GM10847 (cell line): ENCODE data around the gene PIAS1.

Experiments
- POLR2A ChIP-seq: IDR thresholded peaks from 2 replicates; pipeline ENCODE4 v1.6.1; 2011; ENCODE audit not compliant: insufficient read length; ENCODE audit errors: extremely low read depth

Gene PIAS1

DNA sequence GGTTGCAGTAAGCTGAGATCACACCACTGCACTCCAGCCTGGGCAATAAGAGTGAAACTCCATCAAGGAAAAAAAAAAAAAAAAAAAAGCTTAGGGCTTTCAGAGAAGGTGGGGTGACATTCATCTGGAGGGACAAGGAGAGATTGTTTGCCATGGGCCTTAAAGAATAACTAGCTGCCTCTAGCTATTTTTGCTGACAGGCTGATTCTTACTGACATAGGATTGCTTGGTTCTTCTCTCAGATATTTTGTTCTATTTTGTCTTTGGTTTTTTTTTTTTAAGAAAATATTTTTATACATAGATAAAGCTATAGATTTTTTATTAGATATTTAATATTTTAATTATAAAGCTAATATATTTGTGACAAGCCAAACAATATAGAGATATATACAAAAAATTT, 24.2 kb upstream of the PIAS1 start:
- no peak for TF ChIP-seq POLR2A

DNA sequence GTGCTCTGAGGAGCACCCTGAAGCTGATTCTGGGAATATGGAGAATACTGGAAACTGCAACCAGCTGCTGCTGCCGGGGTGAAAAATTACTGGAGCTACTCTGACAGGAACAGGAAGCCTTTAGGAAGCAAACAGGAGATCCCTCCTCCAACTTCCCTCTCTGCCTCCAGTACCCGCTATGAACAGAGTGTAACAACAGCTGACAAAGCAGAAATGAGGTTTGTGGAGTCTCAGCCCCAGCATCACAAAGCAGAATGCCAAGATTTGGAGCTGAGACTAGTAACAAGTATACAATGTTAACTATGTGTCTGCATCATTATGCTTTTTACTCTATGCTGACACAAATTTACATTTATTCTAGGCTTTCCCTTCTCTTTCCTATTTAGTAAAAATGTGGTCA, 22.7 kb upstream of the PIAS1 start:
- TF ChIP-seq POLR2A: no peak

DNA sequence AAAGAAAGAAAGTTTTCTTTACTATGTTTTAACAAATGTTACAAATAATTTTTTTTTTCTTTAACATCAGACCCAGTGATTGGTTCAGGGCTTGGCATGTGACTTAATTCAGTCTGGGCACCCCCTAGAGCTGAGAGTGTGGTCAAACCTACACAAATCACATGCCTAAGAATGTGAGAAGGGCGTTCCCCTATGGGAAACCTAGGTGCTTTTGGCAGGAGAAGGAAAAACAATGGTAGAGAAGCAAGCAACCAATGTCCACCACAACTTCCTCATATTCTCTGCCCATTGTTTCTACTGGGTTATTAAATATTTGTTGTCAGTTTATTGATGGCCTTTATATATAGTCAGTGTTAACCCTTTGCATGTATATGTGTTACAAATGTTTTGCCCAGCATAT, 21.4 kb upstream of the PIAS1 start:
- no peak for TF ChIP-seq POLR2A

DNA sequence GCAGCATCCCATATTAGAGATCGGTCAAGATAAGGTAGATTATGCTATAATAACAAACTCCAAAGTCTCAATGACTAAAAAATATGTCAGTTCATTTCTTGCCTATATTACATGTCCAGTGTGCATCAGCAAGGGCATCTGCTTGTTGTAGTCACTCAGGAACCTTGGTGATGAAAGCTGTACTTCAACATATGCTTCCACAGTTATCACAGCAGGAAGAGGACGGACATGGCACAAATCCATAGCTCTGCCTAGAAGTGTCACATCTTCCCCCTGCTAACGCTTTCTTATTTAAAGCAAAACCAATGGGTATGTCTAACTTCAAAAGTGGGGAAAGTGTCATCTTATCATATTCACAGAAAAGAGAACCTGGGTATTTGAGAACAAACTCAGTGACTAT, 20.0 kb upstream of the PIAS1 start:
- TF ChIP-seq POLR2A: no peak

DNA sequence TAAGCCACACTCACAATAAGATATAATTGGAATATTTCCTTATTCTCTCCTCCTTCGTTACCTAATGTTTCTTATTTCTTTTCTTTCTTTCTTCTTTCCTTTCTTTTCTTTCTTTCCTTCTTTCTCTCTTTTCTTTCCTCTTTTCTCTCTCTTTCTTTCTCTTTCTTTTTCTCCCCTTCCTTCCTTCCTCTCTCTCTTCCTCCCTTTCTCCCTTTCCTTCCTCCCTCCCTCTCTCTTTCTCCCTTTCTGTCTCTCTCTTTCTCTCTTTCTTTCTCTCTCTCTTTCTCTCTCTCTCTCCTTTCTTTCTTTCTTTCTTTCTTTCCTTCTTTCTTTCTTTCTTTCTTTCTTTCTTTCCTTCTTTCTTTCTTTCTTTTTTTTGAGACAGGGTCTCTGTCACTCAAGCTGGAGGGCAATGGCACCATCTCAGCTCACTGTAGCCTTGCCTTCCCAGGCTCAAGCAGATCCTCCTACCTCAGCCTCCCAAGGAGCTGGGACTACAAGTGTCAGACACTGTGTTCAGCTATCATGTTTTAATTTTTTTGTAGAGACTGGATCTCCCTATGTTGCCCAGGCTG, 19.3 kb upstream of the PIAS1 start:
- no peak for TF ChIP-seq POLR2A

DNA sequence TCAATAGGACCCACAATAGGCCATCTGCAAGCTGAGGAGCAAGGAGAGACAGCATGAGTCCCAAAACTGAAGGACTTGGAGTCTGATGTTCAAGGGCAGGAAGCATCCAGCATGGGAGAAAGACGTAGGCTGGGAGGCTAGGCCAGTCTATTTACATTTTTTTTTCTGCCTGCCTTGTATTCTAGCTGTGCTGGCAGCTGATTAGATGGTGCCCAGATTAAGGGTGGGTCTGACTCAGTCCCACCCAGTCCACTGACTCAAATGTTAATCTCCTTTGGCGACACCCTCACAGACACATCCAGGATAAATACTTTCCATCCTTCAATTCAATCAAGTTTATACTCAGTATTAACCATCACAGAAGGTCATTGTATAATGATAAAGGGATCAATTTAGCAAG, 15.9 kb upstream of the PIAS1 start:
- no peak for TF ChIP-seq POLR2A

DNA sequence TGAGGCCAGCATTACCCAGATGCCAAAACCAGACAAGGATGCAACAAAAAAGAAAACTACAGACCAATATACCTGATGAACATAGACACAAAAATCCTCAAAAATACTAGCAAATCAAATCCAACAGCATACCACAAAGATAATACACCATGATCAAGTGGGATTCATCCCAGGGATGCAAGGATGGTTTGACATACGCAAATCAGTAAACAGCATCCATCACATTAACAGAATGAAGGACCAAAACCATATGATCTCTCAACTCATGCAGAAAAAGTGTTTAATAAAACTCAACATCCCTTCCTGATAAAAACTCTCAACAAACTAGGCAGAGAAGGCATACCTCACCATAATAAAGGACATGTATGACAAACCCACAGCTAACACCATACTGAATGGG, 14.0 kb upstream of the PIAS1 start:
- no peak for TF ChIP-seq POLR2A

DNA sequence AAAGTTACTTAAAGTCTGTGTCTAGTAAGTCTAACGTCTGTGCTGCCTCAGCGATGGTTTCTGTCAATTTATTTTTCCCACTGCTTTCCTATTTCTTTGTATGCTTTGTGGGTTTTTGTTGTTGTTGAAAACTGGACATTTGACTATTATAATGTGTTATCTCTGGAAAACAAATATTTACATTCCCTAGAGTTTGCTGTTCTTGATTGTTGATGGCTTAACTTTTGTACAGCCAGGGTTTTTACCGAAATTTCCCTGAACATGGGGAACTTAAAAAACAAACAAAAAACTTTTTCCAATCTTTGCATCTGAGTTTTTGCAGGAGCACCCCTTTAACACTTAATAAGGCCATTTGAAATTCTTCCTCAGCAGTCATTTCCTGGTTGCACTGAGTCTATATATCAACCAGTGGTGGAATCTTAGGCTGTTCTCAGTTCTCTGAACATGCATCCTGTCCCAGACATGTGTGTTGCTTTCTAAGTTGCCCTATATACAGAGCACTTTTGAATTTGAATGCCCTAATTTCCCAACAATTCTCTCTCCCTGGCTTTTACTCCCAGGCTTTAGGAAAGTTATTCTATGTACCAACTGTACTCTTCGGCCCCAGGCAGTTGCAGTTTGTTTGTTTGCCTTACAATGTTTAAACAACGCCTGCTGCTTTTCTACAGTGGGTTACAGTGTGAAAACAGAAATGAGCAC, 11.8 kb upstream of the PIAS1 start:
- TF ChIP-seq POLR2A: no peak

DNA sequence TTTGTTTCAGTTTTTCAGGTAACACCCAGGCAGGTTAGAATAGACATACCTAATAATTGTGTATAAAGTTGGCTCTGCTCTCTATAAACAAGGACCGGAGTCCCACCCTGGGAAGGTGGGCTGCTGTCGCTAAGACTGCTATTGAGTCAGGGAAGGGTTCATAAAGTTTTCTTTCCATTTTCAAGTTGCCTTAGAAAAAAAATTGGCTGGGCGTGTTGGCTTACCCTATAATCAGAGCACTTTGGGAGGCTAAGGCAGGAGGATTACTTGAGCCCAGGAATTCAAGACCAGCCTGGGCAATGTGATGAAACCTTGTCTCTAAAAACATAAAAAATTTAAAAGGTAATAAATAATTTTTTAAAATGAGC, 11.3 kb upstream of the PIAS1 start:
- no peak for TF ChIP-seq POLR2A

DNA sequence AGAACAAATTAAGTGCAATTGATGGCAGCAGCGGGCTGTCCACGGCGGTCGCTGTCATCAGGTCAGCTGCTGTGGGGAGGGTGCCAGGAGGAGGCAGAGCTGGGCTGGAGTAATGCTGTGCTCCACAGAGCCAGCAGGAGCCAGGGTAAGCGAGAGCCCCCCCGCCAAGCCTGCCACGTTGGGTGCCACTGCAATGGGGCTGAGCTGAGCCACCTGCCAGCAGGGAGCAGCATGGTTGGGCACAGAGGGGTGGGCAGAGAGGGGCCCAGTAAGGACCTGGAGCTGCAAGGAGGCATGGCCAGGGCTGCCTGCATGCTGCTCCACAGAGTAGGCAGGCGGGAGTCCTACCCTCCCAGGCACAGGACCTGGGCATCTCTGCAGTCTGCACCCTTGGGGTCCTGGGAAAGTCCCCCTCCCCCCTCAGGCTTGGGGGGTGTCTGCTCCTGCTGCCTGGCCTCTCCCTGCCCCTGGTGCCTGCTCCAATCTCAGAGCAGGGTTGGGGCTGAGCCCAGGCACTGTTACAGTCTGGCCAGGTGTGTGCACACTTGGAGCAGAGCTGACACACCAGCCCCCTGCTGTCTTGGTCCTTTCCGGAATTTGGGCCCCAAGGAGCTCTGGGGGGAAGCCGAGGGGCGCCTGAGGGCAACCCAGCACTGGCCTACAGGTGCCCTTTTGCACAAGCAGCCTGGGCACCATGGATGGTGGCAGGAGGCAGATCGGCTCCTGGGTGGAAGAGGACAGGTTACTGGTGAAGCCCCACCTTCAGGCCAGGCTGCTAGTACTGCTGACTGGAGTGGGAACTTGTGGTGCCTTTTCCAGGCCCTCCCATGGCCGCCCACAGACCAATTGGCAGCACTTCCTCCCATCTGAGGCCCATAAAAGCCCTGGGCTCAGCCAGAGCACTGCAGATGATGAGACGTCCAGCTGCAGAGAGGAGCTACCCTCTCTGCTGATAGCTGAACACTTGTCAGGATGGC, 8.5 kb upstream of the PIAS1 start:
- TF ChIP-seq POLR2A: no peak

DNA sequence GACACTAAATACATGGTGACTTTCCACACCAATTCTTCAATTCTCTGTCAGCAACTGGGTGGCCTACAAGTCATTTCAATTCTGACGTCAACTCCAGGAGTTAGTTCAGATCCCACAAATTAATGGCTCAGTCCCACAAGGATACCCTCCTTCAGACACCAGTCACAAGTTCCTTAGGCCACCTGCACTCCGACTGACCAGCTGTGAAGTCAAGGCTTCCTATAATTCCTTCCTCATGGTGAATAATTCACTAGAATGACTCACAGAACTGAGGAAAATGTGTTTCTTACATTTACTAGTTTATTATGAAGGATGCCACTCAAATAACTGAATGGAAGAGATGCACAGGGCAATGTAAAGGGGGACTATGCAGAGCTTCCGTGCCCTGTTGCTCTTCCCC, 6.3 kb upstream of the PIAS1 start:
- TF ChIP-seq POLR2A: no peak

DNA sequence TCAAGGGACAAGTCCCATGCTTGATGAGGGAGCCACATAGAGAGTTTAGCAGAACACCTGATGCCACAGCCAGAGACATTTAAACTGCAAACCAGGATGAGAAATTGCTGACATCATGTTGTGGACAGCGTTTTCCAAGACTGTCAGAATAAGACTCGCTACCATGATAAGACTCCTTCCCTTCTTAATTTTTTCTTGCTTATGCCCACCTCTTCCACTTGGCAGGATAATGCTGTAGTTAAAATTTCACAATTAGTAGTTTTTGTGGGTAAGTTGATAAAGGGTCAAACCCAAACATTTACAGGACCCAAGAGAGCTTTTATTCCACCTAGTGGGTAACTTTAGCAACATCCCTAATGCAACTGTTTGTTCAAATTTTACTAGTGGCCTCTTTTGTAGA, 3.0 kb upstream of the PIAS1 start:
- no peak for TF ChIP-seq POLR2A

DNA sequence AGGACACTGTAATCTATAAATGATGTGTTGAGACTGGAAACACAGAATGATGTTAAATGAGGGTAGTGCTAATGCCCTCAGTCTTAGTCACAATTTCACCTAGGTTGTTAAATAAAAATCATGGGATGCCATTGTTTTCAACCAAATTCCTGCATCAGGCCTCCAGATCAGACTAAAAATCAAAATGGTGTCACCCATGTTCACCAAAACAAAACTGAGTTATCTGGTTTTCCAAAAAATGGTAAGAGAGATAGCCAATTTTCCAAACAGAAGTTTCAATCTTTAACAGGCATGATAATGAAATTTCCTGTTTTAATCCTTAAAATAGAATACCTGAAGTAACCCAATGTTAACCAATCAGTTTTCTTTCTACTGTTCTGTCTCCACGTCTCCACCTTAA, 2.2 kb upstream of the PIAS1 start:
- TF ChIP-seq POLR2A: no peak

DNA sequence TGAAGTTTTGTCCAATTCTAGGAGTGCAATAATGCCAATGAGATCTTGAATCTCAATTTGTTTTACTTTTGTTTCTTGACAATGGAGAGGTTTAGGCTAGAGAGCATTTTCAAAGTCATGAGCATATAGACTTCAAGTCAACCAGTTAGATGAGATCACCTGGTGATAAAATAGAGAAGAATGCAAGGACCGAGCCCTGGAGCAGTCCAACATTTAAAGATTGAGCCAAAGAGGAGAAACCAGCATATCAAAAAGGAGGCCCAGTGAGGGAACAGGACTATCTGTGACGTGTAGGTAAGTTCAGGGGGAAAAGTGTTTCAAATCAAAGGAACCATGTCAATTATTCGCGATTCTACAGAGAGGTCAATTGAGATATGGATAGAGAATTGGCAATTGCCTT, 1.7 kb upstream of the PIAS1 start:
- no peak for TF ChIP-seq POLR2A

DNA sequence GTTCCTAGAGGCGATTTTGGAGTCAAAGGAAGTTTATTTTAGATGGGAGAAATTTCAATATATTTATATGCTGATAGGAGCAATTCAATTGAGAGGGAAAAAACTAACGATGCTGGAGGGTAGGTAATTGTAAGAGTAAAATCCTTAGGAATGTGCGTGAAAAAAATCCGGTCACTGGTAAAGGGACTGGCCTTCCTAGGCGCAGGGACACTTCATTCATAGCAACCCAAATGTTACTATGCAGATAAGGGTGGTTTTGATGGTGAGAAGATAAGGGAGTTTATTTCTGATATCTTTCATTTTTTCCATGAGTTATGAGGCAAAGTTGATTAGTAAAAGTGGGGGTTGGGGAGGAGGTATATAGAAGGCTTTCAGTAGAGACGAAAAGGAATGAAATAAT, 1.1 kb upstream of the PIAS1 start:
- TF ChIP-seq POLR2A: no peak

DNA sequence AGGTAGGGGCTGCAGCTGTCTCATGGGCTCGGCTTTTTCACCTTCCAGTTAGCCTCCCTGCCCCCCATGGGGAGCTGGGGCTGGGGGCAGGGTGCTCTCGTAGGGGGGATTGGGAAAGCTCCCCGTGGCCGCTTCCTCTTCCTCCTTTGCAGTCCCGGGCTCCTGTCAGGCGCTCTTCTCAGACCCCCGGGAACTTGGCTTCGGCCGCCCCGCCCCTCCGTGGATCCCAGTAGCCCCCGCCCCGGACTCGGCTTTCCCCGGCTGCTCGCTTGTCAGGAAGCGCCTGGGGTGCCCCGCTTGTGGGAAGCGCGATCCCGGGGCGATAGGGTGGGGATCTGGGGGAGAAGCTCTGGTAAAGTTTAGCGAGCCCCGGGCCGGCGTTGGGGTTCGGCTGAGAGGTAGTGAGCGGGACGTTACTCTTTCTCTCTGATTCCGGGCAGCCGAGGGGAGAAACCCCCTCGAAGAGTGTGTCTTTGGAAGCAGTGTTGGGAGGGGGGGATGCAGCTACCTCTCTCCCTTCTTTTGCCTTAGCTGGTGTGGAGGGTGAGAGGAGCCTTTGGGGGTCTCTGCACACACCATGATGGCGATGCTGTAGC, 611 bp downstream of the PIAS1 start:
- no peak for TF ChIP-seq POLR2A
